ENCODE measurements around the gene PPM1H.

PPM1H gene

DNA sequence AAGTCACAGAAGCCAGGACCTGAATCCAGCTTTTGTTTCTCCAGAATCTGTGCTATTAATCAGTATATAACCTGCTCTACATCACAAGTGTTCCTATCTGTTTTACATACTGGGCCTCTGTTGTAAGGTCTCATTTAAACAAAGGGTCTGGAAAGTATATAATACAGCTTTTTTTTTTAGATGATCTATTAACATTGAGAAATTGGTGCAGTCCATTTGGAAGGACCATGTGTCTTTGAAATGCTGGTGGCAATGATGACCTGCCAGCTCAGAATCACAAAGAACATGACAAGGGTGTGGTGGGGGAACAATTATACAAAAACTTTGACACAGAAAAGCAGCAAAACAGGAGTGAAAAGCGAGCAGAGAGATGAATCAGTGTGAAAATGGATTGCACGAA is 164.6 kb downstream of the PPM1H start:
- Histone ChIP-seq H3F3A (ENCODE audit: low read depth) (no peaks in the 10 kb centered on the region), H2AFZ (ENCODE audit: low read length) (no peak overlapping the region), H3K9me3 (ENCODE audit: insufficient read depth, low read depth, low read length) (no peaks in the 10 kb centered on the region), H3K36me3 (ENCODE audit: insufficient read depth, low read length) (peaks cover 10% of the 10 kb centered on the region; the same call in 1 of the 2 replicates), H3K4me1 (ENCODE audit: insufficient read depth, low read length, poor library complexity, severe bottlenecking) (peaks cover 4% of the 10 kb centered on the region), H3K27me3 (ENCODE audit: insufficient read depth, low read length, poor library complexity, severe bottlenecking) (no peaks in the 10 kb centered on the region), H3K4me3 (ENCODE audit: low read length, poor library complexity, severe bottlenecking) (no peak overlapping the region), H3K9me2 (replicated peaks; ENCODE audit: low read depth, low read length) (no peaks in the 10 kb centered on the region), H4K20me1 (ENCODE audit: insufficient read depth, low read length, poor library complexity, severe bottlenecking) (no peaks in the 10 kb centered on the region), H3K9ac (ENCODE audit: low read depth, low read length, poor library complexity, severe bottlenecking) (no peak overlapping the region), H3K79me2 (ENCODE audit: insufficient read depth, low read length) (0 out of 2 replicates have a peak, but pooled peaks cover 6% of the 10 kb centered on the region), H3K4me2 (ENCODE audit: low read depth, low read length, poor library complexity, severe bottlenecking) (no peak overlapping the region)
- no peak for TF ChIP-seq EZH2phosphoT487 (IDR thresholded peaks at IDR 0.05; ENCODE audit: borderline replicate concordance)
- TF ChIP-seq, protein P1, sequence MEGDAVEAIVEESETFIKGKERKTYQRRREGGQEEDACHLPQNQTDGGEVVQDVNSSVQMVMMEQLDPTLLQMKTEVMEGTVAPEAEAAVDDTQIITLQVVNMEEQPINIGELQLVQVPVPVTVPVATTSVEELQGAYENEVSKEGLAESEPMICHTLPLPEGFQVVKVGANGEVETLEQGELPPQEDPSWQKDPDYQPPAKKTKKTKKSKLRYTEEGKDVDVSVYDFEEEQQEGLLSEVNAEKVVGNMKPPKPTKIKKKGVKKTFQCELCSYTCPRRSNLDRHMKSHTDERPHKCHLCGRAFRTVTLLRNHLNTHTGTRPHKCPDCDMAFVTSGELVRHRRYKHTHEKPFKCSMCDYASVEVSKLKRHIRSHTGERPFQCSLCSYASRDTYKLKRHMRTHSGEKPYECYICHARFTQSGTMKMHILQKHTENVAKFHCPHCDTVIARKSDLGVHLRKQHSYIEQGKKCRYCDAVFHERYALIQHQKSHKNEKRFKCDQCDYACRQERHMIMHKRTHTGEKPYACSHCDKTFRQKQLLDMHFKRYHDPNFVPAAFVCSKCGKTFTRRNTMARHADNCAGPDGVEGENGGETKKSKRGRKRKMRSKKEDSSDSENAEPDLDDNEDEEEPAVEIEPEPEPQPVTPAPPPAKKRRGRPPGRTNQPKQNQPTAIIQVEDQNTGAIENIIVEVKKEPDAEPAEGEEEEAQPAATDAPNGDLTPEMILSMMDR (conservative IDR thresholded peaks at IDR 0.05; ENCODE audit: low read length), result no peak

DNA sequence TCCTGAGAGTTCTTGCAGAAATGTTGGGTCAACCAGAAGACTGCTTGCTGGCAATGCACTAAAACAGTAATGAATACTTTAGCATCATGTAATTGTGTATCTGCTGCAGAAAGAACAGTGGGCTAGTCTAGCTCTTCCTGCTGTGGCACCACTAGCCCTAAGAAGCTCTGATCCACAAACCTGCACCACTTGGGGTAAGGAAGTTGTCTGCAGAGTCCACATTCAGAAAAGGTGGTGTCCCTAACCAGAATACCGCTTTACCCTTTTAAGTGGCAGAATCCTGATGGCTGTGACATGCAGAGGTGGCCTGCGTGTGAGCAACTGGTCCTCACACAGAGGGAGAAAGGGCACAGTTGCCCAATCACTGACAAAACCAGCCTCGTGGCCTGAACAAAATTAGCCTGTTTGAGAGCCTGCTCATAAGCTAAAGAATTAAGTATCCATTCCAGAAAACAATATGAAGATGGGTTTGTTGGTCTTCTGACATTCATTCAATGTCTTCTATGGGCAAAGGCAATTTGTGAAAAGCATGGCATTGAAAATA is 165.8 kb downstream of the PPM1H start:
- H3K4me3 ChIP-seq (ENCODE audit: low read length, poor library complexity, severe bottlenecking), result no peak overlapping the region
- H3K9me3 ChIP-seq (ENCODE audit: insufficient read depth, low read depth, low read length), result no peaks in the 10 kb centered on the region
- H3K4me2 ChIP-seq (ENCODE audit: low read depth, low read length, poor library complexity, severe bottlenecking), result no peak overlapping the region
- no peaks in the 10 kb centered on the region for H3F3A ChIP-seq (ENCODE audit: low read depth)
- H3K79me2 ChIP-seq (ENCODE audit: insufficient read depth, low read length), result 0 out of 2 replicates have a peak, but pooled peaks cover 6% of the 10 kb centered on the region
- H3K4me1 ChIP-seq (ENCODE audit: insufficient read depth, low read length, poor library complexity, severe bottlenecking), result peaks cover 4% of the 10 kb centered on the region
- H3K9ac ChIP-seq (ENCODE audit: low read depth, low read length, poor library complexity, severe bottlenecking), result no peak overlapping the region
- H4K20me1 ChIP-seq (ENCODE audit: insufficient read depth, low read length, poor library complexity, severe bottlenecking), result no peaks in the 10 kb centered on the region
- no peaks in the 10 kb centered on the region for H3K9me2 ChIP-seq (replicated peaks; ENCODE audit: low read depth, low read length)
- H3K36me3 ChIP-seq (ENCODE audit: insufficient read depth, low read length), result peaks cover 11% of the 10 kb centered on the region; the same call in 1 of the 2 replicates
- no peak overlapping the region for H2AFZ ChIP-seq (ENCODE audit: low read length)
- H3K27me3 ChIP-seq (ENCODE audit: insufficient read depth, low read length, poor library complexity, severe bottlenecking), result no peaks in the 10 kb centered on the region
- TF ChIP-seq, protein P1 (conservative IDR thresholded peaks at IDR 0.05; ENCODE audit: low read length), result no peak
- no peak for TF ChIP-seq EZH2phosphoT487 (IDR thresholded peaks at IDR 0.05; ENCODE audit: borderline replicate concordance)

DNA sequence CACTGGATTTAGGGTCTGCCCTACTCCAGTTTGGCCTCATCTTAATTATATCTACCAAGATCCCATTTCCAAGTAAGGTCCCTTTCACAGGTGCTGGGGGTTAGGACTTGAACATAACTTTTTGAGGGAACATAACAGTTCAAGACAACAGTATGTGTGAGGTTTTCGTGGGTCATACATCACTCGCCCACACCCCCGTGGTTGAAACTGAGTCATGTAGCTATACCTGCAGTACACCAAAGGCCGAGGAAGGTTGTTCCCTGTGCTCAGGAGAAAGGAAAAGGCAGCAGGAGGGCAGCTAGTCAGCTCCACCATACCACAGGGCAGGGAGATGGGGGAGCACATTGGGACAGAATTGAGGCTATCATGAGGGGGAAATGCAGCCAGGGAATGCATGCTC is 167.0 kb downstream of the PPM1H start:
- TF ChIP-seq EZH2phosphoT487 (IDR thresholded peaks at IDR 0.05; ENCODE audit: borderline replicate concordance), result no peak
- TF ChIP-seq, protein P1 (conservative IDR thresholded peaks at IDR 0.05; ENCODE audit: low read length), result no peak
- H3K9me2 ChIP-seq (replicated peaks; ENCODE audit: low read depth, low read length), result no peaks in the 10 kb centered on the region
- no peak overlapping the region for H2AFZ ChIP-seq (ENCODE audit: low read length)
- H3K9me3 ChIP-seq (ENCODE audit: insufficient read depth, low read depth, low read length), result no peaks in the 10 kb centered on the region
- H3K4me1 ChIP-seq (ENCODE audit: insufficient read depth, low read length, poor library complexity, severe bottlenecking), result peaks cover 4% of the 10 kb centered on the region
- peaks cover 23% of the 10 kb centered on the region for H3K36me3 ChIP-seq (ENCODE audit: insufficient read depth, low read length)
- no peak overlapping the region for H3K4me2 ChIP-seq (ENCODE audit: low read depth, low read length, poor library complexity, severe bottlenecking)
- no peaks in the 10 kb centered on the region for H3K27me3 ChIP-seq (ENCODE audit: insufficient read depth, low read length, poor library complexity, severe bottlenecking)
- H3F3A ChIP-seq (ENCODE audit: low read depth), result no peaks in the 10 kb centered on the region
- H4K20me1 ChIP-seq (ENCODE audit: insufficient read depth, low read length, poor library complexity, severe bottlenecking), result no peaks in the 10 kb centered on the region
- 0 out of 2 replicates have a peak, but pooled peaks cover 6% of the 10 kb centered on the region for H3K79me2 ChIP-seq (ENCODE audit: insufficient read depth, low read length)
- H3K4me3 ChIP-seq (ENCODE audit: low read length, poor library complexity, severe bottlenecking), result no peak overlapping the region
- H3K9ac ChIP-seq (ENCODE audit: low read depth, low read length, poor library complexity, severe bottlenecking), result no peak overlapping the region

Measured in Loucy (cell line).